GM12864 (cell line): ENCODE data around the gene KIFBP.
"Not testable (repeated sequence)": the region's sequence is repeated elsewhere in the genome, so short reads cannot be mapped to it uniquely, and the experiment has no call there.

Source experiments
- DNase-seq: peaks from one replicate; pipeline ENCODE4 v3.0.0-alpha.2; 2011; ENCODE audit warnings: low read depth
- H3K4me3 ChIP-seq: 2 replicates; pipeline ENCODE4 v1.5.1; 2011; ENCODE audit warnings: mild to moderate bottlenecking, low read depth, low read length, control low read depth
- TF ChIP-seq, protein P1 (sequence below): IDR thresholded peaks from 2 replicates; pipeline ENCODE4 v1.5.1; 2011; ENCODE audit warnings: low read depth, mild to moderate bottlenecking, moderate library complexity, low read length, control low read depth, inconsistent platforms; ENCODE audit errors: missing control alignments

KIFBP gene

DNA sequence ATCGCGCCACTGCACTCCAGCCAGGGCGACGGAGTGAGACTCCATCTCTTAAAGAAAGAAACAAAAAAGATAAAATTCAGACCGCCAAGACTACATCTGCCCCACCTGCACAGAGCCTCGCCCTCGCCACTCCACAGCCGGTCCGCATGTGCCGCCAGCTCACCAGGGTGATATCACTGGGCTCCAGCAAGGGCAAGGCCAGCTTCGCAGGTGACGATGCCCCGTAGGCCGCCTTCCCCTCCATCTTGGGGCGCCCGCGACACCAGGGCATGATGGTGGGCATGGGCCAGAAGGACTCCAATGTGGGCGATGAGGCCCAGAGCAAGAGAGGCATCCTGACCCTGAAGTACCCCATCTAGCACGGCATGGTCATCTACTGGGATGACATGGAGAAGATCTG is 34.0 kb downstream of the KIFBP start:
- DNase-seq = no peak
- no peak overlapping the region for H3K4me3 ChIP-seq
- TF ChIP-seq, protein P1, sequence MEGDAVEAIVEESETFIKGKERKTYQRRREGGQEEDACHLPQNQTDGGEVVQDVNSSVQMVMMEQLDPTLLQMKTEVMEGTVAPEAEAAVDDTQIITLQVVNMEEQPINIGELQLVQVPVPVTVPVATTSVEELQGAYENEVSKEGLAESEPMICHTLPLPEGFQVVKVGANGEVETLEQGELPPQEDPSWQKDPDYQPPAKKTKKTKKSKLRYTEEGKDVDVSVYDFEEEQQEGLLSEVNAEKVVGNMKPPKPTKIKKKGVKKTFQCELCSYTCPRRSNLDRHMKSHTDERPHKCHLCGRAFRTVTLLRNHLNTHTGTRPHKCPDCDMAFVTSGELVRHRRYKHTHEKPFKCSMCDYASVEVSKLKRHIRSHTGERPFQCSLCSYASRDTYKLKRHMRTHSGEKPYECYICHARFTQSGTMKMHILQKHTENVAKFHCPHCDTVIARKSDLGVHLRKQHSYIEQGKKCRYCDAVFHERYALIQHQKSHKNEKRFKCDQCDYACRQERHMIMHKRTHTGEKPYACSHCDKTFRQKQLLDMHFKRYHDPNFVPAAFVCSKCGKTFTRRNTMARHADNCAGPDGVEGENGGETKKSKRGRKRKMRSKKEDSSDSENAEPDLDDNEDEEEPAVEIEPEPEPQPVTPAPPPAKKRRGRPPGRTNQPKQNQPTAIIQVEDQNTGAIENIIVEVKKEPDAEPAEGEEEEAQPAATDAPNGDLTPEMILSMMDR = no peak

DNA sequence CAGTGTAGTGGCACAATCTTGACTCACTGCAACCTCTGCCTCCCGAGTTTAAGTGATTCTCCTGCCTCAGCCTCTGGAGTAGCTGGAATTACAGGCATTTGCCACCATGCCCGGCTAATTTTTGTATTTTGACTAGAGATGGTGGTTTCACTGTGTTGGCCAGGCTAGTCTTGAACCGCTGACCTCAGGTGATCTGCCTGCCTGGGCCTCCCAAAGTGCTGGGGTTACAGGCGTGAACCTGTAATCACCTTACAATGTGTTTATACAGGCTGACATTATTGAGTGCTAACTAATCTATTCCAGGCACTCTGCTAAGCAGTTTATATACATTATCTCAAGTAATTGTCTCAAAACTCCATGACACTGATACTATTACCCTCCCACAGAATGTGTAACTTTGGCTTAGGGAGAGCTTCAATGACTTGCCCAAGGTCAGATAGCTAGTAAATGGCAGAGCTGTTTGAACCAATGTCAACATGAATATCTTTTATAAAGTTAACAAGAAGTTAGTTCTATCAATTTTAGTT is 36.8 kb downstream of the KIFBP start:
- TF ChIP-seq, protein P1 = no peak

DNA sequence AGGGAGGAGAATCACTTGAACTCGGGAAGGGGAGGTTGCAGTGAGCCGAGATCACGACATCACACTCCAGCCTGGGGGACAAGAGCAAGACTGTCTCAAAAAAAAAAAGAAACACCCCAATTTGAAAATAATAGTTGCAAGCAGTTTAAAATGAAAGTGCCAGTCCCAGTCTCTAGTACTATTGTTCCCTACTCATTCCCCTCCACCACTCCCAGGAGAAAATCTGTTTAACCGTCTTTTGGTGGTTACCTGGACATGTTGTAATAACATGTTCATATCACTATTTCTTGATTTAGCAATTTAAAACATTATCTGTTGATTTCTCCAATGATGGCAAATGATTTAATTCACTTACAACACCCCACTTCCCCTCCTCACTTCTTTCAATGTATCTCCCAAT is 44.7 kb downstream of the KIFBP start:
- DNase-seq = no peak
- TF ChIP-seq, protein P1 = no peak

More for the DNA sequence above, 36.8 kb downstream of the KIFBP start:
- no peak for DNase-seq
- no peak overlapping the region for H3K4me3 ChIP-seq

DNA sequence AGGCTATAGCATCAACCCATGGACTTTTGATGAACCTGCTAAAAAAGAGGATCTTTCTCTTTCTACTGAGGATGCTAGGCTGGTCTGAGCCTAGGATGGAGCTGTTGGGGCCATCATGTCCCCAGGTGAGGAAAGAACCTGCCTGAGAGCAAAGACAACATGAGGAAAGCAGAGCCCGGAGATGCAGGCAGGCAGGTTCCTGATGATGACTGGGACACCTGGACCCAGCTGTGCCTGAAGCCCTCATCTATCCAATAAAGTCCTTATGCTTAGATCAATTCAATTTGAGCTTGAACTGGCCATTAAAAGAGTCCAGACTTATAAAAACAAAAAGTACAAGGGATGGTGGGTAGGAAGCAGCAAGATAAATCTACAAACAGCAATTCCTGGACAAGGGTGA is 48.9 kb downstream of the KIFBP start:
- H3K4me3 ChIP-seq = no peak overlapping the region
- DNase-seq = no peak
- TF ChIP-seq, protein P1 = no peak

More for the DNA sequence above, 44.7 kb downstream of the KIFBP start:
- H3K4me3 ChIP-seq = no peak overlapping the region

- DNase-seq, H3K4me3 ChIP-seq: not testable (repeated sequence)
These were observed 52.3 kb downstream of the KIFBP start for GRCh38 chr10:69040904-69041303.

DNA sequence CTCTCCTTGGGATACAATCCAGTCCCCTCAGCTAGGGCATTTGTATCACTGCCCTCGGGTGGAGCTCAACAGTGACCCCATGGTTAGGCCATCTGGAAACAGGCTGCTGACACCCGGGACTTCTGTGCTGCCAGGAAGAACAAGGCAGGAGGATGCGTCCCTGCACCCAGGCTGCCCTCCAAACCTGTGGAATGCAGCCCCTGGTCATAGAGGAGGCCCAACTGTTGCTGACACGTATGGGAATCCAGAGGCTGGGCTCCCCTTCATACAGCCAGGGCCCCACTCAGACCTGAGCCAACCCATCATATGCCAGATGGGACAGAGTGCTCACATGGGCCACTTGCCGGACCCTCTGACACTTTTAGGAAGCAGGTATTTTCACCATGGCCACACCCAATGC is 53.8 kb downstream of the KIFBP start:
- H3K4me3 ChIP-seq = no peak overlapping the region
- TF ChIP-seq, protein P1 = no peak
- no peak for DNase-seq

DNA sequence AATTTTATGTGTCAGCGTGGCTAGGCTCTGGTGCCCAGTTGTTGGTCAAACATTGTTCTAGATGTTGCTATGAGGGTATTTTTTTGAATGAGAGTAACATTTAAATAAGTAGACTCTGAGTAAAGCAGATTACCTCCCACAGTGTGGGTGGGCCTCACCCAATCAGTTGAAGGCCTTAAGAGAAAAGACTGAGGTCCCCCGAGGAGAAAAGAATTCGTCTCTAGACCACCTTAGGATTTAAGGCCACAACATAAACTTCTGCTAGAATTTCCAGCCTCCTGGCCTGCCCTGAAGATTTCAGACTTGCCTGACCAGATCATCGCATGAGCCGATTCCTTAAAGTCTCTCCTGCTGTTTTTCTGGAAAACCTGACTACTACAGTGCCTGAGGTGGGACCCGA is 54.2 kb downstream of the KIFBP start:
- DNase-seq = no peak
- H3K4me3 ChIP-seq = no peak overlapping the region
- TF ChIP-seq, protein P1 = no peak
